Measurements from ENCODE around the gene PTPRG. TPM values are rescaled to one million over a fixed set of nuclear protein-coding genes. Genes with fewer than 3 reads are reported as not detected.

Gene PTPRG
- total RNA-seq, 1 experiment from 2014 or later: 0.74 TPM

DNA sequence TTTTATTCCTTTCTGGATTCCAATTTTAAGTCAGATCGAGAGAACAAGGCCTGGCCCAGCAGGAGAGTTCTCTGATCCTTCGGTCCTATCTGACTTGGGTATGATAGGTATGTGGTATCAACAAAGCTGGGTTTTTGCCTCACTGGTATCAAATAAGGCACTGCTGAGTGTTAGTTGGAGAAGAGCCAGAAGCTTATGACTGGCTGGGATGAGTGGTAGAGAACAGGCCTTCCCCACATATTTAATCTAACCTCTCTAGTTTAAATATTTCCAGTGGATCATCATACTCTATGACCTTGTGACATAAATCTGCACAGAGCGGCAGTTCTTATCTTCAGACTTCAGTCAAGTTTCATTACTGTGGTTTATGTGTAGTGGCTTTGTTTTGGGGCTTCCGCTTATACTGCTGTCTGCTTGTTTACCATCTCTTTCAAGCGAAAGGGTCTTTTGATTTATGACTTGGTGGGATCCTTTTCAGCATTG lies 164.5 kb downstream of the PTPRG start:
- H3K27ac ChIP-seq (ENCODE audit: low read length): no peak overlapping the region
- H3K4me1 ChIP-seq (ENCODE audit: control insufficient read depth, insufficient read depth, low read length): no peaks in the 10 kb centered on the region
- BruUV-seq (replicated peaks): no TSS peak
- ATAC-seq (no peak), DNase-seq (ENCODE audit: low read depth, low spot score) (no peak)
- no peaks in the 10 kb centered on the region for H3K9me3 ChIP-seq (ENCODE audit: control insufficient read depth, insufficient read depth, low read depth, low read length)
- TF ChIP-seq POLR2AphosphoS5 (IDR thresholded peaks at IDR 0.05; ENCODE audit: low read depth, low read length): no peak
- TF ChIP-seq, protein P1, sequence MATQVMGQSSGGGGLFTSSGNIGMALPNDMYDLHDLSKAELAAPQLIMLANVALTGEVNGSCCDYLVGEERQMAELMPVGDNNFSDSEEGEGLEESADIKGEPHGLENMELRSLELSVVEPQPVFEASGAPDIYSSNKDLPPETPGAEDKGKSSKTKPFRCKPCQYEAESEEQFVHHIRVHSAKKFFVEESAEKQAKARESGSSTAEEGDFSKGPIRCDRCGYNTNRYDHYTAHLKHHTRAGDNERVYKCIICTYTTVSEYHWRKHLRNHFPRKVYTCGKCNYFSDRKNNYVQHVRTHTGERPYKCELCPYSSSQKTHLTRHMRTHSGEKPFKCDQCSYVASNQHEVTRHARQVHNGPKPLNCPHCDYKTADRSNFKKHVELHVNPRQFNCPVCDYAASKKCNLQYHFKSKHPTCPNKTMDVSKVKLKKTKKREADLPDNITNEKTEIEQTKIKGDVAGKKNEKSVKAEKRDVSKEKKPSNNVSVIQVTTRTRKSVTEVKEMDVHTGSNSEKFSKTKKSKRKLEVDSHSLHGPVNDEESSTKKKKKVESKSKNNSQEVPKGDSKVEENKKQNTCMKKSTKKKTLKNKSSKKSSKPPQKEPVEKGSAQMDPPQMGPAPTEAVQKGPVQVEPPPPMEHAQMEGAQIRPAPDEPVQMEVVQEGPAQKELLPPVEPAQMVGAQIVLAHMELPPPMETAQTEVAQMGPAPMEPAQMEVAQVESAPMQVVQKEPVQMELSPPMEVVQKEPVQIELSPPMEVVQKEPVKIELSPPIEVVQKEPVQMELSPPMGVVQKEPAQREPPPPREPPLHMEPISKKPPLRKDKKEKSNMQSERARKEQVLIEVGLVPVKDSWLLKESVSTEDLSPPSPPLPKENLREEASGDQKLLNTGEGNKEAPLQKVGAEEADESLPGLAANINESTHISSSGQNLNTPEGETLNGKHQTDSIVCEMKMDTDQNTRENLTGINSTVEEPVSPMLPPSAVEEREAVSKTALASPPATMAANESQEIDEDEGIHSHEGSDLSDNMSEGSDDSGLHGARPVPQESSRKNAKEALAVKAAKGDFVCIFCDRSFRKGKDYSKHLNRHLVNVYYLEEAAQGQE (IDR thresholded peaks at IDR 0.05; ENCODE audit: insufficient read depth in 1 of 2, low read depth in 2 of 2, low read length in 1 of 2): no peak
- TF ChIP-seq, protein P2, sequence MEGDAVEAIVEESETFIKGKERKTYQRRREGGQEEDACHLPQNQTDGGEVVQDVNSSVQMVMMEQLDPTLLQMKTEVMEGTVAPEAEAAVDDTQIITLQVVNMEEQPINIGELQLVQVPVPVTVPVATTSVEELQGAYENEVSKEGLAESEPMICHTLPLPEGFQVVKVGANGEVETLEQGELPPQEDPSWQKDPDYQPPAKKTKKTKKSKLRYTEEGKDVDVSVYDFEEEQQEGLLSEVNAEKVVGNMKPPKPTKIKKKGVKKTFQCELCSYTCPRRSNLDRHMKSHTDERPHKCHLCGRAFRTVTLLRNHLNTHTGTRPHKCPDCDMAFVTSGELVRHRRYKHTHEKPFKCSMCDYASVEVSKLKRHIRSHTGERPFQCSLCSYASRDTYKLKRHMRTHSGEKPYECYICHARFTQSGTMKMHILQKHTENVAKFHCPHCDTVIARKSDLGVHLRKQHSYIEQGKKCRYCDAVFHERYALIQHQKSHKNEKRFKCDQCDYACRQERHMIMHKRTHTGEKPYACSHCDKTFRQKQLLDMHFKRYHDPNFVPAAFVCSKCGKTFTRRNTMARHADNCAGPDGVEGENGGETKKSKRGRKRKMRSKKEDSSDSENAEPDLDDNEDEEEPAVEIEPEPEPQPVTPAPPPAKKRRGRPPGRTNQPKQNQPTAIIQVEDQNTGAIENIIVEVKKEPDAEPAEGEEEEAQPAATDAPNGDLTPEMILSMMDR (IDR thresholded peaks at IDR 0.05): no peak
- no peak for TF ChIP-seq SIN3A (IDR thresholded peaks at IDR 0.05; ENCODE audit: borderline replicate concordance, insufficient read depth, low read depth, low read length)
- TF ChIP-seq TCF7L2 (IDR thresholded peaks at IDR 0.05; ENCODE audit: low read depth, low read length): no peak
- H3K4me3 ChIP-seq (ENCODE audit: low read depth in 2 of 2, low read length in 2 of 2): no peak overlapping the region
- ChIA-PET CTCF (no interaction called here), POLR2A (no interaction called here)
- in situ Hi-C loops (cut with HindIII; ENCODE audit: low pct_unique_long_range_greater_than_20kb, low sequenced_read_pairs) (no loop called here), intact Hi-C loops (cut with micrococcal nuclease; ENCODE audit: unreplicated experiment) (no loop called here)
- no peaks in the 10 kb centered on the region for H3K36me3 ChIP-seq (ENCODE audit: control insufficient read depth, insufficient read depth, low read length)
- no peaks in the 10 kb centered on the region for H3K27me3 ChIP-seq (ENCODE audit: control insufficient read depth, insufficient read depth, low read length)

DNA sequence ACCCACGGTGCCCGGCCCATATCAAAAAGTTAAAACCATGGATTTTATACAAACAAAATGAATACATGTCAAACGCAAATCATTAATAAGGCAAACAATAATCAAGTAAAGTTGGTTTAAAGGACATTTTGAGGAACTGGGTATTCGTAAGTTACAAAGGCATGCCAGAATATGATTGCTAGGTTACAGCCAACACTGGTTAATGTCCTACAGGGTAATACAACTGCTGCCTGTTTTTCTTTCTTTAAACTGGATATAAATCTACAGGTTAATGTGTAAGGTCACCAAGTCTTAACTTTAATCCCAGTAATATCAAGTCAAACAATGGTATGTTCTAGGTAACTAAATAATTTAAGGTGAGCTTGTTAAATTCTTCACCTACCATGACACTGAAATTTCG lies 166.1 kb downstream of the PTPRG start:
- BruUV-seq (replicated peaks): no TSS peak
- no peaks in the 10 kb centered on the region for H3K9me3 ChIP-seq (ENCODE audit: control insufficient read depth, insufficient read depth, low read depth, low read length)
- no peak overlapping the region for H3K4me3 ChIP-seq (ENCODE audit: low read depth in 2 of 2, low read length in 2 of 2)
- TF ChIP-seq, protein P2 (IDR thresholded peaks at IDR 0.05): no peak
- TF ChIP-seq POLR2AphosphoS5 (IDR thresholded peaks at IDR 0.05; ENCODE audit: low read depth, low read length): no peak
- TF ChIP-seq TCF7L2 (IDR thresholded peaks at IDR 0.05; ENCODE audit: low read depth, low read length): no peak
- TF ChIP-seq, protein P1 (IDR thresholded peaks at IDR 0.05; ENCODE audit: insufficient read depth in 1 of 2, low read depth in 2 of 2, low read length in 1 of 2): no peak
- TF ChIP-seq SIN3A (IDR thresholded peaks at IDR 0.05; ENCODE audit: borderline replicate concordance, insufficient read depth, low read depth, low read length): no peak
- no peaks in the 10 kb centered on the region for H3K4me1 ChIP-seq (ENCODE audit: control insufficient read depth, insufficient read depth, low read length)
- CTCF ChIA-PET: no interaction called here
- no peak overlapping the region for H3K27ac ChIP-seq (ENCODE audit: low read length)
- intact Hi-C loops (cut with micrococcal nuclease; ENCODE audit: unreplicated experiment): no loop called here
- no peaks in the 10 kb centered on the region for H3K27me3 ChIP-seq (ENCODE audit: control insufficient read depth, insufficient read depth, low read length)
- POLR2A ChIA-PET: no interaction called here
- ATAC-seq: no peak
- DNase-seq (ENCODE audit: low read depth, low spot score): no peak
- no peaks in the 10 kb centered on the region for H3K36me3 ChIP-seq (ENCODE audit: control insufficient read depth, insufficient read depth, low read length)
- in situ Hi-C loops (cut with HindIII; ENCODE audit: low pct_unique_long_range_greater_than_20kb, low sequenced_read_pairs): no loop called here

All from Panc1 (cell line).